SK-N-MC (cell line): ENCODE results near the gene FKBP14.

Experiments used
- EZH2 ChIP-seq: fragments of 200-600 bp; sonication (generic); IDR thresholded peaks from one replicate; pipeline ENCODE4 v1.6.1; 2017; ENCODE audit warnings: antibody characterized with exemption
- POLR2AphosphoS5 ChIP-seq: IDR thresholded peaks from 2 replicates; pipeline ENCODE4 v1.6.1; 2012; ENCODE audit warnings: mild to moderate bottlenecking, low read depth, low read length, borderline replicate concordance

- no peak for TF ChIP-seq POLR2AphosphoS5
- no peak for TF ChIP-seq EZH2
Measured at GRCh38 chr7:30070052-30070451, 43.5 kb upstream of the FKBP14 start.
